ENCODE data around the gene PIEZO2.

GRCh38 chr18:10842861-10843260 is 306.5 kb downstream of the PIEZO2 start:
- TF ChIP-seq CTCF (optimal IDR thresholded peaks at IDR 0.05 in 1 of 3, IDR thresholded peaks at IDR 0.05 in 1 of 3, conservative IDR thresholded peaks at IDR 0.05 in 1 of 3; ENCODE audit: extremely low read depth in 1 of 3, insufficient read depth in 2 of 3, low read length in 3 of 3) (no peak), EZH2 (IDR thresholded peaks at IDR 0.05; ENCODE audit: low read length) (no peak)

Measured in keratinocyte (primary cell).